IPS-NIHi7 (cell line): ENCODE results near the gene ITGB6.
"Not testable (repeated sequence)": the region's sequence is repeated elsewhere in the genome, so short reads cannot be mapped to it uniquely, and the experiment has no call there.

Experiments used
- DNase-seq: peaks from one replicate; pipeline ENCODE4 v3.0.0; 2012; ENCODE audit warnings: mixed read lengths; ENCODE audit errors: extremely low spot score

Gene ITGB6

GRCh38 chr2:160141912-160142311, 58.2 kb downstream of the ITGB6 start:
- no peak for DNase-seq

- DNase-seq, result no peak
Measured at GRCh38 chr2:160141419-160141818, 58.7 kb downstream of the ITGB6 start.

GRCh38 chr2:160140471-160140870, 59.6 kb downstream of the ITGB6 start:
- no peak for DNase-seq

GRCh38 chr2:160139991-160140390, 60.1 kb downstream of the ITGB6 start:
- DNase-seq, result no peak

- no peak for DNase-seq
Measured at GRCh38 chr2:160139350-160139749, 60.7 kb downstream of the ITGB6 start.

GRCh38 chr2:160138406-160138805, 61.7 kb downstream of the ITGB6 start:
- DNase-seq, result no peak

GRCh38 chr2:160137464-160137863, 62.6 kb downstream of the ITGB6 start:
- DNase-seq, result no peak

GRCh38 chr2:160132761-160133160, 67.3 kb downstream of the ITGB6 start:
- DNase-seq, result no peak

GRCh38 chr2:160126756-160127155, 73.3 kb downstream of the ITGB6 start:
- DNase-seq, result no peak

GRCh38 chr2:160126315-160126714, 73.8 kb downstream of the ITGB6 start:
- no peak for DNase-seq

- peak; percentile 33 for DNase-seq
Measured at GRCh38 chr2:160125828-160126227, 74.2 kb downstream of the ITGB6 start.

- no peak for DNase-seq
Measured at GRCh38 chr2:160125366-160125765, 74.7 kb downstream of the ITGB6 start.

- no peak for DNase-seq
Measured at GRCh38 chr2:160124571-160124970, 75.5 kb downstream of the ITGB6 start.

- DNase-seq, result not testable (repeated sequence)
Measured at GRCh38 chr2:160114721-160115120, 85.4 kb downstream of the ITGB6 start.

- DNase-seq, result no peak
Measured at GRCh38 chr2:160114020-160114419, 86.1 kb downstream of the ITGB6 start.

- DNase-seq, result no peak
Measured at GRCh38 chr2:160111951-160112798, 87.9 kb downstream of the ITGB6 start.

GRCh38 chr2:160110674-160111239, 89.3 kb downstream of the ITGB6 start:
- no peak for DNase-seq

- peak; percentile 78 for DNase-seq
Measured at GRCh38 chr2:160109939-160110673, 90.0 kb downstream of the ITGB6 start.

- DNase-seq, result no peak
Measured at GRCh38 chr2:160109243-160109642, 90.8 kb downstream of the ITGB6 start.

GRCh38 chr2:160108646-160109045, 91.4 kb downstream of the ITGB6 start:
- no peak for DNase-seq

GRCh38 chr2:160105366-160105765, 94.7 kb downstream of the ITGB6 start:
- no peak for DNase-seq

- no peak for DNase-seq
Measured at GRCh38 chr2:160104115-160104514, 96.0 kb downstream of the ITGB6 start.

GRCh38 chr2:160097326-160097725, 102.7 kb downstream of the ITGB6 start:
- DNase-seq, result no peak
